HCT116 (cell line): Measurements from ENCODE around the gene CCNL2.
"Not testable (repeated sequence)": the region's sequence is repeated elsewhere in the genome, so short reads cannot be mapped to it uniquely, and the experiment has no call there.

Source experiments
- EGR1 ChIP-seq: IDR thresholded peaks from 2 replicates; pipeline ENCODE4 v1.6.1; 2012; ENCODE audit warnings: low read depth
- FOSL1 ChIP-seq: IDR thresholded peaks from 2 replicates; pipeline ENCODE4 v1.6.1; 2012; ENCODE audit warnings: low read depth
- YY1 ChIP-seq: IDR thresholded peaks from 2 replicates; pipeline ENCODE4 v1.6.1; 2011; ENCODE audit warnings: low read length, low read depth, moderate library complexity, mild to moderate bottlenecking; ENCODE audit not compliant: insufficient replicate concordance; ENCODE audit errors: extremely low read depth
- ZFX ChIP-seq: fragments of 450-650 bp; IDR thresholded peaks from 2 replicates; pipeline ENCODE4 v1.6.1; 2017
- TF ChIP-seq, protein P1 (sequence below), 3 experiments: fragments of 200-600 bp in 1 of 3; sonication (generic) in 1 of 3; IDR thresholded peaks in 2 of 3; conservative IDR thresholded peaks in 1 of 3; 2 replicates each; pipeline ENCODE4 v1.5.1; 2012 to 2017; ENCODE audit warnings: low read depth in 2 of 3, low read length in 2 of 3, antibody characterized with exemption in 1 of 3, borderline replicate concordance in 1 of 3, control low read depth in 1 of 3, mild to moderate bottlenecking in 1 of 3, mixed read lengths in 1 of 3, mixed run types in 1 of 3, moderate library complexity in 1 of 3; ENCODE audit not compliant: insufficient read depth in 1 of 3
- TF ChIP-seq, protein P2 (sequence below): IDR thresholded peaks from 2 replicates; pipeline ENCODE4 v1.6.1; 2012

GRCh38 chr1:1428967-1429366 is 29.8 kb upstream of the CCNL2 start:
- TF ChIP-seq, protein P1, sequence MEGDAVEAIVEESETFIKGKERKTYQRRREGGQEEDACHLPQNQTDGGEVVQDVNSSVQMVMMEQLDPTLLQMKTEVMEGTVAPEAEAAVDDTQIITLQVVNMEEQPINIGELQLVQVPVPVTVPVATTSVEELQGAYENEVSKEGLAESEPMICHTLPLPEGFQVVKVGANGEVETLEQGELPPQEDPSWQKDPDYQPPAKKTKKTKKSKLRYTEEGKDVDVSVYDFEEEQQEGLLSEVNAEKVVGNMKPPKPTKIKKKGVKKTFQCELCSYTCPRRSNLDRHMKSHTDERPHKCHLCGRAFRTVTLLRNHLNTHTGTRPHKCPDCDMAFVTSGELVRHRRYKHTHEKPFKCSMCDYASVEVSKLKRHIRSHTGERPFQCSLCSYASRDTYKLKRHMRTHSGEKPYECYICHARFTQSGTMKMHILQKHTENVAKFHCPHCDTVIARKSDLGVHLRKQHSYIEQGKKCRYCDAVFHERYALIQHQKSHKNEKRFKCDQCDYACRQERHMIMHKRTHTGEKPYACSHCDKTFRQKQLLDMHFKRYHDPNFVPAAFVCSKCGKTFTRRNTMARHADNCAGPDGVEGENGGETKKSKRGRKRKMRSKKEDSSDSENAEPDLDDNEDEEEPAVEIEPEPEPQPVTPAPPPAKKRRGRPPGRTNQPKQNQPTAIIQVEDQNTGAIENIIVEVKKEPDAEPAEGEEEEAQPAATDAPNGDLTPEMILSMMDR (IDR thresholded peaks at IDR 0.05 in 2 of 3, conservative IDR thresholded peaks at IDR 0.05 in 1 of 3; ENCODE audit: borderline replicate concordance in 1 of 3, insufficient read depth in 1 of 3, low read depth in 2 of 3, low read length in 2 of 3), result not testable (repeated sequence)
- TF ChIP-seq, protein P2, sequence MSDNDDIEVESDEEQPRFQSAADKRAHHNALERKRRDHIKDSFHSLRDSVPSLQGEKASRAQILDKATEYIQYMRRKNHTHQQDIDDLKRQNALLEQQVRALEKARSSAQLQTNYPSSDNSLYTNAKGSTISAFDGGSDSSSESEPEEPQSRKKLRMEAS, result not testable (repeated sequence)
- not testable (repeated sequence) for TF ChIP-seq YY1, FOSL1, ZFX, EGR1
